HEK293 (cell line): Measurements from ENCODE around the gene TNS3.

Experiments
- CTCF ChIA-PET: fragments of 350-600 bp; formaldehyde crosslinking; extraction: SDS; loops from one replicate; lab custom pipeline; 2021; ENCODE audit warnings: antibody characterized with exemption; lab: Yijun Ruan, JAX
- POLR2A ChIA-PET: fragments of 300-600 bp; formaldehyde crosslinking; extraction: SDS; loops from one replicate; lab custom pipeline; 2020; ENCODE audit warnings: antibody characterized with exemption, inconsistent platforms; lab: Yijun Ruan, JAX
- H3K27ac ChIP-seq: fragments of 200-500 bp; sonication (Bioruptor generic); 2 replicates; pipeline ENCODE4 v1.5.1; 2014; ENCODE audit warnings: low read depth, low read length, control low read depth, inconsistent platforms; ENCODE audit errors: extremely low read depth
- H3K36me3 ChIP-seq, 2 experiments: fragments of 200-500 bp in 1 of 2; sonication (Bioruptor generic) in 1 of 2; 1 replicate in 1 of 2; 2 replicates in 1 of 2; pipeline ENCODE4 v1.5.1; 2014 to 2017; ENCODE audit warnings: inconsistent platforms in 2 of 2, low read length in 2 of 2; ENCODE audit not compliant: control insufficient read depth in 2 of 2, insufficient read depth in 1 of 2
- H3K4me1 ChIP-seq: fragments of 200-500 bp; sonication (Bioruptor generic); 2 replicates; pipeline ENCODE4 v1.5.1; 2014; ENCODE audit warnings: mild to moderate bottlenecking, low read length, inconsistent platforms; ENCODE audit not compliant: control insufficient read depth, insufficient read depth
- H3K4me3 ChIP-seq: 2 replicates; pipeline ENCODE4 v1.5.1; 2011; ENCODE audit warnings: low read depth, mild to moderate bottlenecking, control low read depth, low read length, moderate library complexity
- H3K9me3 ChIP-seq: fragments of 200-500 bp; sonication (Bioruptor generic); 2 replicates; pipeline ENCODE4 v1.5.1; 2014; ENCODE audit warnings: low read depth, low read length, inconsistent platforms; ENCODE audit not compliant: control insufficient read depth, insufficient read depth
- HOXC10 ChIP-seq: sonication (generic); formaldehyde crosslinking; IDR thresholded peaks from 2 replicates; pipeline ENCODE4 v1.8.1; 2023; ENCODE audit warnings: mild to moderate bottlenecking, missing genetic modification reagents
- PRDM1 ChIP-seq: fragments of 450-650 bp; formaldehyde crosslinking; IDR thresholded peaks from 2 replicates; pipeline ENCODE4; 2016; ENCODE audit warnings: missing biosample characterization, missing genetic modification characterization
- PRDM2 ChIP-seq: fragments of 450-650 bp; formaldehyde crosslinking; IDR thresholded peaks from 2 replicates; pipeline ENCODE4 v1.5.1; 2016; ENCODE audit warnings: missing biosample characterization, missing genetic modification characterization, borderline replicate concordance
- SP2 ChIP-seq: fragments of 450-650 bp; formaldehyde crosslinking; IDR thresholded peaks from 2 replicates; pipeline ENCODE4 v1.5.1; 2016; ENCODE audit warnings: missing biosample characterization, missing genetic modification characterization
- ZBTB48 ChIP-seq: fragments of 450-650 bp; formaldehyde crosslinking; IDR thresholded peaks from 2 replicates; pipeline ENCODE4 v1.5.1; 2016; ENCODE audit warnings: missing biosample characterization, missing genetic modification characterization
- ZIC2 ChIP-seq: fragments of 450-650 bp; formaldehyde crosslinking; IDR thresholded peaks from 2 replicates; pipeline ENCODE4 v1.5.1; 2016; ENCODE audit warnings: missing biosample characterization, missing genetic modification characterization
- ZNF112 ChIP-seq: fragments of 450-650 bp; formaldehyde crosslinking; IDR thresholded peaks from 2 replicates; pipeline ENCODE4 v1.5.0; 2017; ENCODE audit warnings: missing biosample characterization, missing genetic modification characterization
- ZNF174 ChIP-seq: fragments of 450-650 bp; formaldehyde crosslinking; IDR thresholded peaks from 2 replicates; pipeline ENCODE4 v1.5.0; 2017; ENCODE audit warnings: missing biosample characterization, mild to moderate bottlenecking, missing genetic modification characterization
- ZNF239 ChIP-seq: fragments of 450-650 bp; formaldehyde crosslinking; IDR thresholded peaks from 2 replicates; pipeline ENCODE4 v1.5.1; 2016; ENCODE audit warnings: missing biosample characterization, missing genetic modification characterization
- ZNF416 ChIP-seq: fragments of 450-650 bp; formaldehyde crosslinking; IDR thresholded peaks from 2 replicates; pipeline ENCODE4 v1.5.1; 2016; ENCODE audit warnings: missing biosample characterization, missing genetic modification characterization
- ZNF423 ChIP-seq: fragments of 450-650 bp; formaldehyde crosslinking; IDR thresholded peaks from 2 replicates; pipeline ENCODE4 v1.5.1; 2016; ENCODE audit warnings: missing biosample characterization, missing genetic modification characterization
- ZNF530 ChIP-seq: fragments of 450-650 bp; formaldehyde crosslinking; IDR thresholded peaks from 2 replicates; pipeline ENCODE4 v1.5.1; 2016; ENCODE audit warnings: low read depth, missing biosample characterization, missing genetic modification characterization
- ZNF654 ChIP-seq: fragments of 450-650 bp; formaldehyde crosslinking; IDR thresholded peaks from 2 replicates; pipeline ENCODE4 v1.5.1; 2016; ENCODE audit warnings: low read depth, missing biosample characterization, missing genetic modification characterization
- ZNF660 ChIP-seq: fragments of 450-650 bp; IDR thresholded peaks from 2 replicates; pipeline ENCODE4 v1.5.1; 2018; ENCODE audit warnings: missing biosample characterization, mild to moderate bottlenecking, missing genetic modification characterization
- ZNF704 ChIP-seq: fragments of 450-650 bp; formaldehyde crosslinking; IDR thresholded peaks from 2 replicates; pipeline ENCODE4 v1.5.1; 2016; ENCODE audit warnings: missing biosample characterization, missing genetic modification characterization
- ZNF785 ChIP-seq: fragments of 450-650 bp; formaldehyde crosslinking; IDR thresholded peaks from 2 replicates; pipeline ENCODE4 v1.5.1; 2016; ENCODE audit warnings: missing biosample characterization, missing genetic modification characterization
- TF ChIP-seq, protein P1 (sequence below): fragments of 450-650 bp; formaldehyde crosslinking; IDR thresholded peaks from 2 replicates; pipeline ENCODE4 v1.5.1; 2016; ENCODE audit warnings: missing biosample characterization, missing genetic modification characterization
- TF ChIP-seq, protein P2 (sequence below): fragments of 450-650 bp; formaldehyde crosslinking; IDR thresholded peaks from 2 replicates; pipeline ENCODE4 v1.5.1; 2016; ENCODE audit warnings: missing biosample characterization, missing genetic modification characterization
- TF ChIP-seq, protein P3 (sequence below): fragments of 450-650 bp; formaldehyde crosslinking; IDR thresholded peaks from 2 replicates; pipeline ENCODE4 v1.5.1; 2016; ENCODE audit warnings: missing biosample characterization, missing genetic modification characterization
- TF ChIP-seq, protein P4 (sequence below): fragments of 450-650 bp; formaldehyde crosslinking; IDR thresholded peaks from 2 replicates; pipeline ENCODE4 v1.5.1; 2016; ENCODE audit warnings: missing biosample characterization, missing genetic modification characterization, low read depth

TNS3 gene

GRCh38 chr7:47252675-47253074 is 329.2 kb downstream of the TNS3 start:
- no peaks in the 10 kb centered on the region for H3K4me1 ChIP-seq
- H3K4me3 ChIP-seq: no peak overlapping the region
- H3K27ac ChIP-seq: no peak overlapping the region
- CTCF ChIA-PET: interaction anchor here (0.7 to 1.9 kb wide), 3 partner anchors 14 to 1352 kb away, joined by 3 to 6 read pairs (median 4); no protein-coding TSS in a partner anchor
- TF ChIP-seq PRDM2 (tag by site-specific recombination) (no peak), ZIC2 (tag by site-specific recombination) (no peak), ZNF704 (tag by site-specific recombination) (no peak), ZNF416 (tag by site-specific recombination) (no peak), ZNF423 (tag by site-specific recombination) (no peak), ZNF174 (tag by site-specific recombination) (no peak), PRDM1 (tag by site-specific recombination) (no peak)
- TF ChIP-seq, protein P1, sequence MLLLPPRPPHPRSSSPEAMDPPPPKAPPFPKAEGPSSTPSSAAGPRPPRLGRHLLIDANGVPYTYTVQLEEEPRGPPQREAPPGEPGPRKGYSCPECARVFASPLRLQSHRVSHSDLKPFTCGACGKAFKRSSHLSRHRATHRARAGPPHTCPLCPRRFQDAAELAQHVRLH (tag by site-specific recombination): no peak
- TF ChIP-seq, protein P2, sequence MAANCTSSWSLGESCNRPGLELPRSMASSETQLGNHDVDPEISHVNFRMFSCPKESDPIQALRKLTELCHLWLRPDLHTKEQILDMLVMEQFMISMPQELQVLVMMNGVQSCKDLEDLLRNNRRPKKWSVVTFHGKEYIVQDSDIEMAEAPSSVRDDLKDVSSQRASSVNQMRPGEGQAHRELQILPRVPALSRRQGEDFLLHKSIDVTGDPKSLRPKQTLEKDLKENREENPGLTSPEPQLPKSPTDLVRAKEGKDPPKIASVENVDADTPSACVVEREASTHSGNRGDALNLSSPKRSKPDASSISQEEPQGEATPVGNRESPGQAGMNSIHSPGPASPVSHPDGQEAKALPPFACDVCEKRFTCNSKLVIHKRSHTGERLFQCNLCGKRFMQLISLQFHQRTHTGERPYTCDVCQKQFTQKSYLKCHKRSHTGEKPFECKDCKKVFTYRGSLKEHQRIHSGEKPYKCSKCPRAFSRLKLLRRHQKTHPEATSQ (tag by site-specific recombination): no peak
- TF ChIP-seq, protein P3, sequence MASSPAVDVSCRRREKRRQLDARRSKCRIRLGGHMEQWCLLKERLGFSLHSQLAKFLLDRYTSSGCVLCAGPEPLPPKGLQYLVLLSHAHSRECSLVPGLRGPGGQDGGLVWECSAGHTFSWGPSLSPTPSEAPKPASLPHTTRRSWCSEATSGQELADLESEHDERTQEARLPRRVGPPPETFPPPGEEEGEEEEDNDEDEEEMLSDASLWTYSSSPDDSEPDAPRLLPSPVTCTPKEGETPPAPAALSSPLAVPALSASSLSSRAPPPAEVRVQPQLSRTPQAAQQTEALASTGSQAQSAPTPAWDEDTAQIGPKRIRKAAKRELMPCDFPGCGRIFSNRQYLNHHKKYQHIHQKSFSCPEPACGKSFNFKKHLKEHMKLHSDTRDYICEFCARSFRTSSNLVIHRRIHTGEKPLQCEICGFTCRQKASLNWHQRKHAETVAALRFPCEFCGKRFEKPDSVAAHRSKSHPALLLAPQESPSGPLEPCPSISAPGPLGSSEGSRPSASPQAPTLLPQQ: no peak
- H3K9me3 ChIP-seq: no peaks in the 10 kb centered on the region
- POLR2A ChIA-PET: no interaction called here
- no peaks in the 10 kb centered on the region for H3K36me3 ChIP-seq

DNA sequence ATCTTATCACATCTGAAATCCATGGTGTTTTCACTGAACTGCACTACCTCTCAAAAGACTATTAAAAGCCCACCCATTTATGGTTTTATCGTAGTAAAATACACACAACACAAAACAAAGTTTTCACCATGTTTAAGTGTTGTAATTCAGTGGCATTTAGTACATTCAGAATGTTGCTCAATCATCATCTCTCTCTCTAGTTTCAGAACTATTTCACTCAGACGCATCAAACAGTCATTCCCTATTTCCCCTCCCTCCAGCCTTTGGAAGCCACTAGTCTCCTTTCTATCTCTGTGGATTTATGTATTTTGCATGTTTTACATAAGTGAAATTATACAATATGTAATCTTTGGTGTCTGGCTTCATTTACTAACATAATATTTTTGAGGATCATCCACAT is 332.6 kb downstream of the TNS3 start:
- POLR2A ChIA-PET: no interaction called here

More for the DNA sequence above, 332.6 kb downstream of the TNS3 start:
- no peak for TF ChIP-seq ZNF785
- no peak for TF ChIP-seq HOXC10 (CRISPR knock-in tag)
- no peak for TF ChIP-seq ZNF654 (tag by site-specific recombination)
- TF ChIP-seq ZNF239 (tag by site-specific recombination): no peak
- TF ChIP-seq, protein P4, sequence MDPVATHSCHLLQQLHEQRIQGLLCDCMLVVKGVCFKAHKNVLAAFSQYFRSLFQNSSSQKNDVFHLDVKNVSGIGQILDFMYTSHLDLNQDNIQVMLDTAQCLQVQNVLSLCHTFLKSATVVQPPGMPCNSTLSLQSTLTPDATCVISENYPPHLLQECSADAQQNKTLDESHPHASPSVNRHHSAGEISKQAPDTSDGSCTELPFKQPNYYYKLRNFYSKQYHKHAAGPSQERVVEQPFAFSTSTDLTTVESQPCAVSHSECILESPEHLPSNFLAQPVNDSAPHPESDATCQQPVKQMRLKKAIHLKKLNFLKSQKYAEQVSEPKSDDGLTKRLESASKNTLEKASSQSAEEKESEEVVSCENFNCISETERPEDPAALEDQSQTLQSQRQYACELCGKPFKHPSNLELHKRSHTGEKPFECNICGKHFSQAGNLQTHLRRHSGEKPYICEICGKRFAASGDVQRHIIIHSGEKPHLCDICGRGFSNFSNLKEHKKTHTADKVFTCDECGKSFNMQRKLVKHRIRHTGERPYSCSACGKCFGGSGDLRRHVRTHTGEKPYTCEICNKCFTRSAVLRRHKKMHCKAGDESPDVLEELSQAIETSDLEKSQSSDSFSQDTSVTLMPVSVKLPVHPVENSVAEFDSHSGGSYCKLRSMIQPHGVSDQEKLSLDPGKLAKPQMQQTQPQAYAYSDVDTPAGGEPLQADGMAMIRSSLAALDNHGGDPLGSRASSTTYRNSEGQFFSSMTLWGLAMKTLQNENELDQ (tag by site-specific recombination): no peak
- no peak for TF ChIP-seq ZNF530 (tag by site-specific recombination)
- no peak for TF ChIP-seq SP2 (tag by site-specific recombination)
- TF ChIP-seq ZBTB48 (tag by site-specific recombination): no peak
- TF ChIP-seq ZNF112 (tag by site-specific recombination): no peak
- no peak for TF ChIP-seq ZNF660 (tag by site-specific recombination)
- no peaks in the 10 kb centered on the region for H3K36me3 ChIP-seq
- no peaks in the 10 kb centered on the region for H3K9me3 ChIP-seq
- no peaks in the 10 kb centered on the region for H3K4me1 ChIP-seq
- H3K4me3 ChIP-seq: no peak overlapping the region
- CTCF ChIA-PET: interaction anchor here (1.6 kb wide), 1 partner anchor 17 kb away, joined by 5 read pairs; no protein-coding TSS in a partner anchor
- H3K27ac ChIP-seq: no peak overlapping the region
